ENCODE data around the gene CTAGE4.
"Not testable (repeated sequence)": the region's sequence is repeated elsewhere in the genome, so short reads cannot be mapped to it uniquely, and the experiment has no call there.

CTAGE4 gene

GRCh38 chr7:144203086-144203485, 19.8 kb downstream of the CTAGE4 start:
- DNase-seq (ENCODE audit: low read depth in 1 of 2, low spot score in 1 of 2), result not testable (repeated sequence)

GRCh38 chr7:144205306-144205705, 22.0 kb downstream of the CTAGE4 start:
- not testable (repeated sequence) for DNase-seq (ENCODE audit: low read depth in 1 of 2, low spot score in 1 of 2)

GRCh38 chr7:144217200-144217599, 33.9 kb downstream of the CTAGE4 start:
- DNase-seq (ENCODE audit: low read depth in 1 of 2, low spot score in 1 of 2), result not testable (repeated sequence)

- not testable (repeated sequence) for DNase-seq (ENCODE audit: low read depth in 1 of 2, low spot score in 1 of 2)
Measured at GRCh38 chr7:144218581-144218980, 35.3 kb downstream of the CTAGE4 start.

GRCh38 chr7:144219149-144219548, 35.9 kb downstream of the CTAGE4 start:
- DNase-seq (ENCODE audit: low read depth in 1 of 2, low spot score in 1 of 2), result not testable (repeated sequence)

DNA sequence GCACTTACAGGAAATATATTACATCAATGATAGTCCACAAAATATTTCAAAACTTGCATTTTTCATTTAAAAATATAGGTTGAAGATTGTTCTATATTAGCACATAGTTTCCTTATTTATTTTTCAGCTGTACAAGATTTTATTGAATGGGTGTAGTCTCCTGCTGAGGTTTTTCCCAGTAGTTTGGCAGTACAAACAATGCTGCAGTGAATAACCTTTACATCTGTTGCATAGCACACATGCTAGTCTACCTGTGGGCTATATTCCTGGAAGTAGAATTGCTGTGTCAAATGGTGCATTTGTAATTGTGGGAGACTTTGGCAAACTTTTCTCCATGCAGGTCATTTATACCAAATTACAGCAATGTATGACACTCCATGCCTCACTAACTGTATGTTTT, 37.3 kb downstream of the CTAGE4 start:
- not testable (repeated sequence) for DNase-seq (ENCODE audit: low read depth in 1 of 2, low spot score in 1 of 2)

GRCh38 chr7:144223675-144224074, 40.4 kb downstream of the CTAGE4 start:
- DNase-seq (ENCODE audit: low read depth in 1 of 2, low spot score in 1 of 2), result not testable (repeated sequence)

DNA sequence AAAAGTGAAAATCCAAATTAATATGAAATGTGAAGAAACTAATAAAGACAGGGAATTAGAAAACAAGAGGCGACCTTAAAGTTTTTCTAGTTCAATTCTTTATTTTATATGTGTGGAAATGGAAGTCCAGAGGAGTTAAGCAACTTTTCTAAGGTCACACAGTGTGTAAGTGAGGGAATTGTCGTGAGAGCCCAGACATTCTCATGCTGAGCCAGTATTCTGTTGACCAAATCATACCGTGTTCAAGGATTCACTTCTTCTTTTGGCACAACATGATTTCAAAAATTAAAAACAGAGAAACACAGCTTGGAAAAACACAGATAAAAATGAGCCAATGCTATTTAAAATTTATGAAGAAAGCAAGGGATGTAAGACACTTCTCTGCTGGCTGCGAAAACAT, 43.6 kb downstream of the CTAGE4 start:
- DNase-seq (ENCODE audit: low read depth in 1 of 2, low spot score in 1 of 2), result not testable (repeated sequence)

GRCh38 chr7:144228810-144229209, 45.5 kb downstream of the CTAGE4 start:
- DNase-seq (ENCODE audit: low read depth in 1 of 2, low spot score in 1 of 2), result not testable (repeated sequence)

DNA sequence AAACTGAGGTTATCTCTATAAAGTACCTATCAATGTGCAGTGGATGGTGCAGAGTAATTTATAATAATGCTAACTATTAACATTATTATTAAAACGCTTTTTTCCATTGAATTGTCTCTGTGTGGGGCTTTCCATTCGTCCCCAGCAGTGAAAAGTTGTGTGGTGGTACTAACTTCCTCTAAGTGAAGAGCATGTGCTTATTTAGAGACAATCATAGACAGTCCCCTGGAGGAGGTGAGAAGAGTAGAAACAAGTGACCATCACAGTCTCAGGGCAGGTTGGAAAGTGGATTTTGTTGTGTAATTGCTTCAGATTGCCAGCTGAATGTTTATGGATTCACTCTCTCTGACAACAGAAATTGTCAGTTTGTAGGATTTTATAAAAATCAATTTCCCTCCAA, 47.8 kb downstream of the CTAGE4 start:
- not testable (repeated sequence) for DNase-seq (ENCODE audit: low read depth in 1 of 2, low spot score in 1 of 2)

DNA sequence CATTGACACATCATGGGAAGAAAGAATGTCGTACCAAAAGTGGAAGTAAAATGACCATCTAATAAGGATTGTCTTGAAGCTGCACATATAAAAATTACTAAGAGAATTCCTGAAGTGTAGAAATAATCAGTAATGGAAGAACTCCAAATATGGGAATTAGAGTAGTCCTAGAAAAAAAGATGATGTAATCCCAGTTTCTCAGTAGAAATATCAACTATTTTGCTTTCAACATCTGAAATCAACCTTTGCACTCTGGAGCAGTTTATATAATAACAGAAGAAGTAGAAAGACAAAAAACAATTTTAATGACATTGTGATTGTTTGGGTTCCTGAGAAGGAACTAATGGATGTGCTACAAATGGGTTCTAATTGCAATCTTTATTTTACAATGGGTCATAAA, 49.8 kb downstream of the CTAGE4 start:
- DNase-seq (ENCODE audit: low read depth in 1 of 2, low spot score in 1 of 2), result not testable (repeated sequence)

Data from activated T-helper 1 cell treated with anti-CD3 and anti-CD28 coated beads, Interleukin-2, amount 50 U/mL, for 16 hours (primary cell).